Measurements from ENCODE around the gene UVRAG. TPM values are rescaled to one million over a fixed set of nuclear protein-coding genes. Genes with fewer than 3 reads are reported as not detected.

The UVRAG gene
- 30.4 and 31.3 TPM in 2 replicates for total RNA-seq (2022)
- percentile 90 among the genes with signal in this experiment for Bru-seq, nascent RNA
- percentile 74 among the genes with signal in this experiment for BruChase-seq, experiment 1, labeled RNA remaining after a 2-hour chase
- percentile 66 among the genes with signal in this experiment for BruChase-seq, experiment 2, labeled RNA remaining after a 6-hour chase
- long read RNA-seq, full-length matches to known transcripts: 63 of 82 reads
- long read RNA-seq, partial matches to known transcripts: 3 of 82 reads
- long read RNA-seq, other reads (novel, unspliced or antisense): 16 of 82 reads

DNA sequence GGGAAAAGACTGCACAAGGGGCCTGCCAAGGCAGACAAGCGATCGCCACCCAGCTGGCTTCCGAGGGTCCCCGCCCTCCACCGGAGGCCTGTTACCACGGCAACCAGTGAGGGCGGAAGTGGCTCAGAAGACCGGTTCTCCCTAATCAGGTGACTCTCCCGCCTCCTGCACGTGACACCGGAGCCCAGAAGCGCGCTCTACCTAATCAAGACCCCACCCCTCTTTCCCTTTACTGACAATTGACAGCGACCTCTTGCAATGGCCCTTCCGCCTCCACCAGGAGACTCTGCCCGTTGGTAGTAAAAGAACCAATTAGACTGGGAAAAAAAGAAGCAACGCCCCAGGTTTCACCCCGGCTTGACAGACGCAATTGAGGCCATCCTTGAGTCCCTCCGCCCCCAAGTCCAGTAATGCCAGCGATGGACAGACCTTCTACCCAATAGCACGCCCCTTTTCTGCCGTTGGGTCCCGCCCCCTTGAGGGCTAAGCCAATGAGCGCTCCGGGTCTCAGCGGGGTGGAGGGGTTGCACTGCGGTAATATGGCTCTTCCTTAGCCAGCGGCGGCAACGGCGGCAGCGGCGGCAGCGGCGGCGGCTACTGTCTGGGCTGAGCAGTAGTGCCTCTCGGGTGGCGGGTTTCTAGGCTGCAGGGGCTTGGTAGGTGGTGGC lies at the start of gene UVRAG:
TSS of gene UVRAG (plus strand) at position 534 of the 668 bp plus-strand sequence. CDS start 198 bp downstream, outside the sequence.
- Histone ChIP-seq H3K36me3 (ENCODE audit: control insufficient read depth, insufficient read depth, low read length) (no peaks in the 10 kb centered on the region), H3K4me3 (ENCODE audit: low read depth, low read length) (peak within 1 kb of the TSS; percentile 69), H3K9me3 (no peaks in the 10 kb centered on the region), H3K4me1 (peaks cover 10% of the 10 kb centered on the region), H3K27me3 (replicated peaks; ENCODE audit: control insufficient read depth, insufficient read depth, low read length) (no peaks in the 10 kb centered on the region)
- peaks cover 8% of the 10 kb centered on the region for H3K4me1 Mint-ChIP-seq (ENCODE audit: low read depth, unreplicated experiment)
- no peak within 1 kb of the TSS for H3K4me3 Mint-ChIP-seq (ENCODE audit: unreplicated experiment)
- TF ChIP-seq CTCF (IDR thresholded peaks at IDR 0.05; ENCODE audit: insufficient read depth in 1 of 2, low read depth in 1 of 2, low read length in 1 of 2, severe bottlenecking in 1 of 2, unreplicated experiment in 1 of 2): peak in 1 of 2 experiments; percentile 23
- CTCF ChIA-PET: interaction anchor here (1.5 to 2.7 kb wide), 2 partner anchors 12 to 28 kb away, joined by 4 to 13 read pairs; no protein-coding TSS in a partner anchor
- DNase-seq: peak; percentile 100
- no peaks in the 10 kb centered on the region for H3K9me3 Mint-ChIP-seq (ENCODE audit: unreplicated experiment)
- POLR2A ChIA-PET: interaction anchor here (0.9 to 2.0 kb wide), 2 partner anchors 18 to 29 kb away, joined by 3 to 13 read pairs; no protein-coding TSS in a partner anchor
- no peaks in the 10 kb centered on the region for H3K27me3 Mint-ChIP-seq (ENCODE audit: insufficient read depth, unreplicated experiment)
- no peaks in the 10 kb centered on the region for H3K36me3 Mint-ChIP-seq (ENCODE audit: insufficient read depth, unreplicated experiment)
- no TSS peak for BruUV-seq (replicated peaks)
- no peak within 1 kb of the TSS for H3K27ac Mint-ChIP-seq (ENCODE audit: unreplicated experiment)
- intact Hi-C loops (cut with micrococcal nuclease; ENCODE audit: unreplicated experiment): loop anchor here (1.0 to 5.0 kb wide), 5 partner anchors 12 to 392 kb away; partner anchors contain the start of genes DGAT2 and WNT11

GRCh38 chr11:75766443-75767227 lies 48.4 kb upstream of the UVRAG start:
- intact Hi-C loops (cut with micrococcal nuclease; ENCODE audit: unreplicated experiment): no loop called here
- BruUV-seq (replicated peaks): no TSS peak
- no peak for DNase-seq
- Mint-ChIP-seq H3K4me3 (ENCODE audit: unreplicated experiment) (no peak overlapping the region), H3K27me3 (ENCODE audit: insufficient read depth, unreplicated experiment) (no peaks in the 10 kb centered on the region), H3K4me1 (ENCODE audit: low read depth, unreplicated experiment) (peaks cover 46% of the 10 kb centered on the region), H3K9me3 (ENCODE audit: unreplicated experiment) (no peaks in the 10 kb centered on the region), H3K27ac (ENCODE audit: unreplicated experiment) (peak overlapping the region; percentile 98), H3K36me3 (ENCODE audit: insufficient read depth, unreplicated experiment) (peaks cover 11% of the 10 kb centered on the region)
- H3K36me3 ChIP-seq (ENCODE audit: control insufficient read depth, insufficient read depth, low read length): no peaks in the 10 kb centered on the region
- no peaks in the 10 kb centered on the region for H3K27me3 ChIP-seq (replicated peaks; ENCODE audit: control insufficient read depth, insufficient read depth, low read length)
- ChIA-PET CTCF (interaction anchor here (0.5 to 1.3 kb wide), 2 partner anchors 69 to 97 kb away, joined by 3 to 5 read pairs; no protein-coding TSS in a partner anchor), POLR2A (no interaction called here)
- peaks cover 31% of the 10 kb centered on the region for H3K4me1 ChIP-seq
- H3K4me3 ChIP-seq (ENCODE audit: low read depth, low read length): no peak overlapping the region
- no peaks in the 10 kb centered on the region for H3K9me3 ChIP-seq
- TF ChIP-seq CTCF (IDR thresholded peaks at IDR 0.05; ENCODE audit: insufficient read depth in 1 of 2, low read depth in 1 of 2, low read length in 1 of 2, severe bottlenecking in 1 of 2, unreplicated experiment in 1 of 2): no peak

DNA sequence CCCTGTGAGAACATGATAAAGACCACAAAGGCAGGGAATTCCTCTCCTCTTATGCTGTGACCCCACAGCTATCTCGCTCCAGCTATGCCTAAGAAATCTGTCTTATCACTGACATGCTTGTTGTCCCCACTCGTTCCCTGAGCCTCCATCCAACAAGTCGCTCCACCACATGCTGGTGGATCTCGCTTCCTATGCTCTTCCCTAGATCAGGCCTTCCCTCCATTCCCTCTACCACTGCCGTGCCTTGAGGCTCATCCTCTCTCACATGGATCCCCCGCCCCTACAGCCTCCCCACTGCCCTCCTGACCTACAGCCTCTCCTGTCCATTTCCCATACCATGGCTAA lies 47.8 kb upstream of the UVRAG start:
- Histone ChIP-seq H3K4me1 (peaks cover 28% of the 10 kb centered on the region), H3K4me3 (ENCODE audit: low read depth, low read length) (no peak overlapping the region), H3K36me3 (ENCODE audit: control insufficient read depth, insufficient read depth, low read length) (no peaks in the 10 kb centered on the region), H3K9me3 (no peaks in the 10 kb centered on the region), H3K27me3 (replicated peaks; ENCODE audit: control insufficient read depth, insufficient read depth, low read length) (no peaks in the 10 kb centered on the region)
- Mint-ChIP-seq H3K27ac (ENCODE audit: unreplicated experiment) (peak overlapping the region; percentile 98), H3K4me1 (ENCODE audit: low read depth, unreplicated experiment) (peaks cover 47% of the 10 kb centered on the region), H3K9me3 (ENCODE audit: unreplicated experiment) (no peaks in the 10 kb centered on the region), H3K27me3 (ENCODE audit: insufficient read depth, unreplicated experiment) (no peaks in the 10 kb centered on the region), H3K36me3 (ENCODE audit: insufficient read depth, unreplicated experiment) (peaks cover 11% of the 10 kb centered on the region), H3K4me3 (ENCODE audit: unreplicated experiment) (no peak overlapping the region)
- no TSS peak for BruUV-seq (replicated peaks)
- POLR2A ChIA-PET: no interaction called here
- no peak for TF ChIP-seq CTCF (IDR thresholded peaks at IDR 0.05; ENCODE audit: insufficient read depth in 1 of 2, low read depth in 1 of 2, low read length in 1 of 2, severe bottlenecking in 1 of 2, unreplicated experiment in 1 of 2)
- intact Hi-C loops (cut with micrococcal nuclease; ENCODE audit: unreplicated experiment): no loop called here
- DNase-seq: no peak
- CTCF ChIA-PET: interaction anchor here (0.5 to 1.3 kb wide), 2 partner anchors 69 to 98 kb away, joined by 3 to 5 read pairs; no protein-coding TSS in a partner anchor

All from Caco-2 (cell line).